HEK293 (cell line): ENCODE data around the gene CKM.

Source experiments
- CTCF ChIA-PET: fragments of 350-600 bp; formaldehyde crosslinking; extraction: SDS; loops from one replicate; lab custom pipeline; 2021; ENCODE audit warnings: antibody characterized with exemption; lab: Yijun Ruan, JAX
- POLR2A ChIA-PET: fragments of 300-600 bp; formaldehyde crosslinking; extraction: SDS; loops from one replicate; lab custom pipeline; 2020; ENCODE audit warnings: antibody characterized with exemption, inconsistent platforms; lab: Yijun Ruan, JAX
- H3K27ac ChIP-seq: fragments of 200-500 bp; sonication (Bioruptor generic); 2 replicates; pipeline ENCODE4 v1.5.1; 2014; ENCODE audit warnings: low read depth, low read length, control low read depth, inconsistent platforms; ENCODE audit errors: extremely low read depth
- H3K36me3 ChIP-seq, 2 experiments: fragments of 200-500 bp in 1 of 2; sonication (Bioruptor generic) in 1 of 2; 1 replicate in 1 of 2; 2 replicates in 1 of 2; pipeline ENCODE4 v1.5.1; 2014 to 2017; ENCODE audit warnings: inconsistent platforms in 2 of 2, low read length in 2 of 2; ENCODE audit not compliant: control insufficient read depth in 2 of 2, insufficient read depth in 1 of 2
- H3K4me1 ChIP-seq: fragments of 200-500 bp; sonication (Bioruptor generic); 2 replicates; pipeline ENCODE4 v1.5.1; 2014; ENCODE audit warnings: mild to moderate bottlenecking, low read length, inconsistent platforms; ENCODE audit not compliant: control insufficient read depth, insufficient read depth
- H3K4me3 ChIP-seq: 2 replicates; pipeline ENCODE4 v1.5.1; 2011; ENCODE audit warnings: low read depth, mild to moderate bottlenecking, control low read depth, low read length, moderate library complexity
- H3K9me3 ChIP-seq: fragments of 200-500 bp; sonication (Bioruptor generic); 2 replicates; pipeline ENCODE4 v1.5.1; 2014; ENCODE audit warnings: low read depth, low read length, inconsistent platforms; ENCODE audit not compliant: control insufficient read depth, insufficient read depth
- GLIS2 ChIP-seq: fragments of 450-650 bp; formaldehyde crosslinking; IDR thresholded peaks from 2 replicates; pipeline ENCODE4 v1.5.1; 2016; ENCODE audit warnings: missing biosample characterization, missing genetic modification characterization
- ZNF16 ChIP-seq: fragments of 450-650 bp; formaldehyde crosslinking; IDR thresholded peaks from 2 replicates; pipeline ENCODE4 v1.5.1; 2016; ENCODE audit warnings: low read depth, missing biosample characterization, missing genetic modification characterization
- ZNF324 ChIP-seq: fragments of 450-650 bp; formaldehyde crosslinking; IDR thresholded peaks from 2 replicates; pipeline ENCODE4 v1.5.1; 2016; ENCODE audit warnings: missing biosample characterization, missing genetic modification characterization
- ZNF391 ChIP-seq: fragments of 450-650 bp; formaldehyde crosslinking; IDR thresholded peaks from 2 replicates; pipeline ENCODE4 v1.5.1; 2016; ENCODE audit warnings: low read depth, missing biosample characterization, missing genetic modification characterization, borderline replicate concordance
- ZNF394 ChIP-seq: fragments of 450-650 bp; formaldehyde crosslinking; IDR thresholded peaks from 2 replicates; pipeline ENCODE4 v1.5.1; 2016; ENCODE audit warnings: missing biosample characterization, missing genetic modification characterization, mild to moderate bottlenecking, moderate library complexity, borderline replicate concordance
- ZNF571 ChIP-seq: fragments of 450-650 bp; formaldehyde crosslinking; IDR thresholded peaks from 2 replicates; pipeline ENCODE4 v1.5.0; 2017; ENCODE audit warnings: missing biosample characterization, missing genetic modification characterization
- ZSCAN18 ChIP-seq: fragments of 450-650 bp; formaldehyde crosslinking; IDR thresholded peaks from 2 replicates; pipeline ENCODE4 v1.5.1; 2016; ENCODE audit warnings: missing biosample characterization, missing genetic modification characterization
- TF ChIP-seq, protein P1 (sequence below): fragments of 450-650 bp; formaldehyde crosslinking; IDR thresholded peaks from 2 replicates; pipeline ENCODE4 v1.5.1; 2016; ENCODE audit warnings: missing biosample characterization, missing genetic modification characterization, low read depth
- TF ChIP-seq, protein P2 (sequence below): fragments of 450-650 bp; formaldehyde crosslinking; IDR thresholded peaks from 2 replicates; pipeline ENCODE4 v1.5.1; 2016; ENCODE audit warnings: missing biosample characterization, missing genetic modification characterization, borderline replicate concordance

The CKM gene

DNA sequence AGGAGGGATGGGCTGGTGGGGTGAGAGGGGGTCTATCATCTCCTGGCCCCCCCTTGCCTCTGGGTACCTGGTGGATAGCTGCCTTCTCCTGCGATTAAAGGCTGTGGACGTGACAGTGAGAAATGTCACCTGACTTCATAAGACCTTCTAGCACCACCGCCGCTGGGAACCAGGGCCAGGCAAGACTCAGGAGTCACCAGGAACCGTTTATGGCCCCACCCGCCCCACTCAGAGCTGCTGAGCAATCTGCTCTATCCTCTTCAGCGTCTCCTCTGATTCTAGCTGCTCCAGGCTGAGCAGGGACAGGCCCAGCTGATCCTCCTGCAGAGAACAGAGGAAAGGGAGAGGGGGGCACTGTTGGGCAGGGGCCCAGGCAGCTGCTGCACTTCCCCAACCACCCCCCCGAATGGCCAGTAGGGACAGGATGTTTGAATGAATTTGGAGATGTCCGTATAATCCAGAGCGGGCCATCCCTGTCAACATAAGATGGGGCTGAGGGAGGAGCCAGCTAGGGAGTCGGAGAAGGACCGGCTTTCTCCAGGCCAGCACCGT is 28.8 kb upstream of the CKM start:
- Histone ChIP-seq H3K9me3 (no peaks in the 10 kb centered on the region), H3K36me3 (peaks cover 17 to 88% of the 10 kb centered on the region in 2 experiments), H3K27ac (no peak overlapping the region), H3K4me1 (no peaks in the 10 kb centered on the region), H3K4me3 (no peak overlapping the region)
- POLR2A ChIA-PET = interaction anchor here (0.6 to 1.1 kb wide), 2 partner anchors 13 to 152 kb away, joined by 3 read pairs; no protein-coding TSS in a partner anchor
- no peak for TF ChIP-seq ZNF391
- peak; percentile 75; the same call in 1 of the 2 replicates for TF ChIP-seq ZNF394 (tag by site-specific recombination)
- CTCF ChIA-PET = interaction anchor here (0.6 to 1.0 kb wide), 3 partner anchors 10 to 151 kb away, joined by 3 to 5 read pairs (median 3); no protein-coding TSS in a partner anchor

DNA sequence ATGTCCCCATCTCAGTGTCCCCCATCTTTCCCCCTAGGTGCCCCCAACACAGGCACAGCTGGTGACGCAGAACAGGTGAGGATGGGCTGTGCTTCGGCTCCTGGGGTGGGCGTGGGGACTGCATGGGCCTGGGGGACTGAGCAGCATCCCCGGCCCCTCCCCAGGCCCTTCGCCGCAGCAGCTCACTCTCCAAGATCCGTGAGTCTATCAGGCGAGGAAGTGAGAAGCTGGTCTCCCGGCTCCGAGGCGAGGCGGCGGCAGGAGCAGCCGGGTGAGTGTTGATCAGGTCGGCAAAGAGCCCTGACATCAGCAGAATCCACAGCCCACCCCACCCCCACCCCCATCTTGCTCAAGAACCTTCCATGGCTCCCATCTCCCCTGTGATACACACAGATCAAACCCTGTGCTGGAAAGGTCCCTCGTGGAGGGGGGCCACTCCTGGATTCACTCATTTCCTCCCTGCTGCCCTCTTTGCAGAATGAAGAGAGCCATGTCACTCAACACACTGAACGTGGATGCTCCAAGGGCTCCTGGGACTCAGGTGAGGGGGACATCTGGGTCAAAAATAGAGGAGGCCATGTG is 27.9 kb upstream of the CKM start:
- CTCF ChIA-PET = interaction anchor here (0.8 kb wide), 1 partner anchor 134 kb away, joined by 7 read pairs; no protein-coding TSS in a partner anchor

GRCh38 chr19:45349430-45349941 is 26.8 kb upstream of the CKM start:
- H3K27ac ChIP-seq = no peak overlapping the region
- H3K4me3 ChIP-seq = no peak overlapping the region
- ChIA-PET CTCF (interaction anchor here (0.7 kb wide), 1 partner anchor 99 kb away, joined by 3 read pairs; no protein-coding TSS in a partner anchor), POLR2A (interaction anchor here (0.9 kb wide), 1 partner anchor 53 kb away, joined by 4 read pairs; no protein-coding TSS in a partner anchor)
- TF ChIP-seq ZNF324 (tag by site-specific recombination) = no peak
- TF ChIP-seq, protein P1, sequence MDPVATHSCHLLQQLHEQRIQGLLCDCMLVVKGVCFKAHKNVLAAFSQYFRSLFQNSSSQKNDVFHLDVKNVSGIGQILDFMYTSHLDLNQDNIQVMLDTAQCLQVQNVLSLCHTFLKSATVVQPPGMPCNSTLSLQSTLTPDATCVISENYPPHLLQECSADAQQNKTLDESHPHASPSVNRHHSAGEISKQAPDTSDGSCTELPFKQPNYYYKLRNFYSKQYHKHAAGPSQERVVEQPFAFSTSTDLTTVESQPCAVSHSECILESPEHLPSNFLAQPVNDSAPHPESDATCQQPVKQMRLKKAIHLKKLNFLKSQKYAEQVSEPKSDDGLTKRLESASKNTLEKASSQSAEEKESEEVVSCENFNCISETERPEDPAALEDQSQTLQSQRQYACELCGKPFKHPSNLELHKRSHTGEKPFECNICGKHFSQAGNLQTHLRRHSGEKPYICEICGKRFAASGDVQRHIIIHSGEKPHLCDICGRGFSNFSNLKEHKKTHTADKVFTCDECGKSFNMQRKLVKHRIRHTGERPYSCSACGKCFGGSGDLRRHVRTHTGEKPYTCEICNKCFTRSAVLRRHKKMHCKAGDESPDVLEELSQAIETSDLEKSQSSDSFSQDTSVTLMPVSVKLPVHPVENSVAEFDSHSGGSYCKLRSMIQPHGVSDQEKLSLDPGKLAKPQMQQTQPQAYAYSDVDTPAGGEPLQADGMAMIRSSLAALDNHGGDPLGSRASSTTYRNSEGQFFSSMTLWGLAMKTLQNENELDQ = no peak
- TF ChIP-seq GLIS2 (tag by site-specific recombination) = 0 out of 2 replicates have a peak, but pooled peaks have one; percentile 26
- H3K4me1 ChIP-seq = no peaks in the 10 kb centered on the region
- H3K36me3 ChIP-seq = peaks cover 9 to 68% of the 10 kb centered on the region in 2 experiments
- no peaks in the 10 kb centered on the region for H3K9me3 ChIP-seq

More for the DNA sequence above, 27.9 kb upstream of the CKM start:
- Histone ChIP-seq H3K4me1 (no peaks in the 10 kb centered on the region), H3K4me3 (no peak overlapping the region), H3K9me3 (no peaks in the 10 kb centered on the region), H3K36me3 (peaks cover 13 to 79% of the 10 kb centered on the region in 2 experiments), H3K27ac (no peak overlapping the region)
- POLR2A ChIA-PET = interaction anchor here (0.6 to 1.1 kb wide), 3 partner anchors 12 to 151 kb away, joined by 3 to 4 read pairs (median 3); no protein-coding TSS in a partner anchor
- TF ChIP-seq ZNF16 (tag by site-specific recombination) (peak; percentile 75), ZSCAN18 (tag by site-specific recombination) (no peak), ZNF571 (tag by site-specific recombination) (no peak)
- TF ChIP-seq, protein P2, sequence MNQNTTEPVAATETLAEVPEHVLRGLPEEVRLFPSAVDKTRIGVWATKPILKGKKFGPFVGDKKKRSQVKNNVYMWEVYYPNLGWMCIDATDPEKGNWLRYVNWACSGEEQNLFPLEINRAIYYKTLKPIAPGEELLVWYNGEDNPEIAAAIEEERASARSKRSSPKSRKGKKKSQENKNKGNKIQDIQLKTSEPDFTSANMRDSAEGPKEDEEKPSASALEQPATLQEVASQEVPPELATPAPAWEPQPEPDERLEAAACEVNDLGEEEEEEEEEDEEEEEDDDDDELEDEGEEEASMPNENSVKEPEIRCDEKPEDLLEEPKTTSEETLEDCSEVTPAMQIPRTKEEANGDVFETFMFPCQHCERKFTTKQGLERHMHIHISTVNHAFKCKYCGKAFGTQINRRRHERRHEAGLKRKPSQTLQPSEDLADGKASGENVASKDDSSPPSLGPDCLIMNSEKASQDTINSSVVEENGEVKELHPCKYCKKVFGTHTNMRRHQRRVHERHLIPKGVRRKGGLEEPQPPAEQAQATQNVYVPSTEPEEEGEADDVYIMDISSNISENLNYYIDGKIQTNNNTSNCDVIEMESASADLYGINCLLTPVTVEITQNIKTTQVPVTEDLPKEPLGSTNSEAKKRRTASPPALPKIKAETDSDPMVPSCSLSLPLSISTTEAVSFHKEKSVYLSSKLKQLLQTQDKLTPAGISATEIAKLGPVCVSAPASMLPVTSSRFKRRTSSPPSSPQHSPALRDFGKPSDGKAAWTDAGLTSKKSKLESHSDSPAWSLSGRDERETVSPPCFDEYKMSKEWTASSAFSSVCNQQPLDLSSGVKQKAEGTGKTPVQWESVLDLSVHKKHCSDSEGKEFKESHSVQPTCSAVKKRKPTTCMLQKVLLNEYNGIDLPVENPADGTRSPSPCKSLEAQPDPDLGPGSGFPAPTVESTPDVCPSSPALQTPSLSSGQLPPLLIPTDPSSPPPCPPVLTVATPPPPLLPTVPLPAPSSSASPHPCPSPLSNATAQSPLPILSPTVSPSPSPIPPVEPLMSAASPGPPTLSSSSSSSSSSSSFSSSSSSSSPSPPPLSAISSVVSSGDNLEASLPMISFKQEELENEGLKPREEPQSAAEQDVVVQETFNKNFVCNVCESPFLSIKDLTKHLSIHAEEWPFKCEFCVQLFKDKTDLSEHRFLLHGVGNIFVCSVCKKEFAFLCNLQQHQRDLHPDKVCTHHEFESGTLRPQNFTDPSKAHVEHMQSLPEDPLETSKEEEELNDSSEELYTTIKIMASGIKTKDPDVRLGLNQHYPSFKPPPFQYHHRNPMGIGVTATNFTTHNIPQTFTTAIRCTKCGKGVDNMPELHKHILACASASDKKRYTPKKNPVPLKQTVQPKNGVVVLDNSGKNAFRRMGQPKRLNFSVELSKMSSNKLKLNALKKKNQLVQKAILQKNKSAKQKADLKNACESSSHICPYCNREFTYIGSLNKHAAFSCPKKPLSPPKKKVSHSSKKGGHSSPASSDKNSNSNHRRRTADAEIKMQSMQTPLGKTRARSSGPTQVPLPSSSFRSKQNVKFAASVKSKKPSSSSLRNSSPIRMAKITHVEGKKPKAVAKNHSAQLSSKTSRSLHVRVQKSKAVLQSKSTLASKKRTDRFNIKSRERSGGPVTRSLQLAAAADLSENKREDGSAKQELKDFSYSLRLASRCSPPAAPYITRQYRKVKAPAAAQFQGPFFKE (tag by site-specific recombination) = no peak
